C4-2B (cell line): ENCODE results near the gene LRP1B.

ENCODE experiments used
- ZFX ChIP-seq: fragments of 450-650 bp; IDR thresholded peaks from 2 replicates; pipeline ENCODE4 v1.6.1; 2017
- TF ChIP-seq, protein P1 (sequence below): fragments of 450-650 bp; conservative IDR thresholded peaks from 2 replicates; pipeline ENCODE4 v1.5.1; 2017; ENCODE audit warnings: mild to moderate bottlenecking

DNA sequence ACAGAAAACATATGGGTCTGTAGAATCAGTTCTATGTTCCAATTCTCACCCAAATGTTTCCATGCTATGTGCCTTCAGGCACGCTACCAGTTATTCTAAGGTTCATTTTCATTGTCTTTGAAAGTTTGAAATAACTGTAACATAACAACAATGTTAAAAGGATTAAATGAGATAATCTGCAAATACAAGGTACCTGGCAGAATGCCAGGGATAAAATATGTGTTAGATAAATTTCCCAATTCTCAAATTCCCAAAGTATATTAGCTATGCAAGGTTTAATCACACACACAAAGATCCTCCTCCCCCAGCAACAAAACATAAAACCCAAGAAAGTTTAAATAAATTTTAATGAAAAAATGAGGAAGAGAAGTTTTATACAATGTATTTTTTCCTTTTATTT, 261.2 kb downstream of the LRP1B start:
- TF ChIP-seq, protein P1, sequence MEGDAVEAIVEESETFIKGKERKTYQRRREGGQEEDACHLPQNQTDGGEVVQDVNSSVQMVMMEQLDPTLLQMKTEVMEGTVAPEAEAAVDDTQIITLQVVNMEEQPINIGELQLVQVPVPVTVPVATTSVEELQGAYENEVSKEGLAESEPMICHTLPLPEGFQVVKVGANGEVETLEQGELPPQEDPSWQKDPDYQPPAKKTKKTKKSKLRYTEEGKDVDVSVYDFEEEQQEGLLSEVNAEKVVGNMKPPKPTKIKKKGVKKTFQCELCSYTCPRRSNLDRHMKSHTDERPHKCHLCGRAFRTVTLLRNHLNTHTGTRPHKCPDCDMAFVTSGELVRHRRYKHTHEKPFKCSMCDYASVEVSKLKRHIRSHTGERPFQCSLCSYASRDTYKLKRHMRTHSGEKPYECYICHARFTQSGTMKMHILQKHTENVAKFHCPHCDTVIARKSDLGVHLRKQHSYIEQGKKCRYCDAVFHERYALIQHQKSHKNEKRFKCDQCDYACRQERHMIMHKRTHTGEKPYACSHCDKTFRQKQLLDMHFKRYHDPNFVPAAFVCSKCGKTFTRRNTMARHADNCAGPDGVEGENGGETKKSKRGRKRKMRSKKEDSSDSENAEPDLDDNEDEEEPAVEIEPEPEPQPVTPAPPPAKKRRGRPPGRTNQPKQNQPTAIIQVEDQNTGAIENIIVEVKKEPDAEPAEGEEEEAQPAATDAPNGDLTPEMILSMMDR: no peak
- no peak for TF ChIP-seq ZFX
